WTC11 (cell line): ENCODE data around the gene KCTD2. TPM values are rescaled to one million over a fixed set of nuclear protein-coding genes. Genes with fewer than 3 reads are reported as not detected.

Experiments used
- ATF1 ChIP-seq: sonication (generic); formaldehyde crosslinking; IDR thresholded peaks from 2 replicates; pipeline ENCODE4 v1.8.1; 2023; ENCODE audit warnings: mild to moderate bottlenecking, moderate library complexity, missing genetic modification reagents
- CBFB ChIP-seq: sonication (generic); formaldehyde crosslinking; IDR thresholded peaks from 2 replicates; pipeline ENCODE4 v1.8.1; 2022; ENCODE audit warnings: mild to moderate bottlenecking, low read depth, missing genetic modification reagents
- FOXK1 ChIP-seq: sonication (generic); formaldehyde crosslinking; IDR thresholded peaks from 2 replicates; pipeline ENCODE4 v1.8.0; 2022; ENCODE audit warnings: mild to moderate bottlenecking, moderate library complexity, missing genetic modification reagents
- GRHL2 ChIP-seq: fragments of 250-450 bp; sonication (Bioruptor Pico); IDR thresholded peaks from 2 replicates; pipeline ENCODE4 v1.8.0; 2022; ENCODE audit warnings: mild to moderate bottlenecking, moderate library complexity; ENCODE audit not compliant: insufficient replicate concordance, severe bottlenecking
- IRF1 ChIP-seq: sonication (generic); formaldehyde crosslinking; IDR thresholded peaks from 2 replicates; pipeline ENCODE4 v1.8.0; 2023; ENCODE audit warnings: missing genetic modification reagents
- MAX ChIP-seq: sonication (generic); formaldehyde crosslinking; IDR thresholded peaks from 2 replicates; pipeline ENCODE4 v1.8.0; 2022; ENCODE audit warnings: mild to moderate bottlenecking, missing genetic modification reagents
- MXD4 ChIP-seq: fragments of 250-450 bp; sonication (Bioruptor Pico); IDR thresholded peaks from 2 replicates; pipeline ENCODE4 v1.8.0; 2021; ENCODE audit warnings: mild to moderate bottlenecking, moderate library complexity, borderline replicate concordance
- NFATC4 ChIP-seq: fragments of 250-450 bp; sonication (Bioruptor Pico); IDR thresholded peaks from 2 replicates; pipeline ENCODE4 v1.9.0; 2021; ENCODE audit warnings: mild to moderate bottlenecking
- NR3C1 ChIP-seq: sonication (generic); formaldehyde crosslinking; conservative IDR thresholded peaks from 2 replicates; pipeline ENCODE4 v1.8.1; 2023; ENCODE audit warnings: low read depth, mild to moderate bottlenecking, missing genetic modification reagents
- PRDM15 ChIP-seq: sonication (generic); formaldehyde crosslinking; IDR thresholded peaks from 2 replicates; pipeline ENCODE4 v1.8.0; 2022; ENCODE audit warnings: missing genetic modification reagents
- RORB ChIP-seq: fragments of 250-450 bp; sonication (Bioruptor Pico); IDR thresholded peaks from 2 replicates; pipeline ENCODE4 v1.9.0; 2021; ENCODE audit warnings: mild to moderate bottlenecking
- SMAD4 ChIP-seq: sonication (generic); formaldehyde crosslinking; IDR thresholded peaks from 2 replicates; pipeline ENCODE4 v1.8.0; 2022; ENCODE audit warnings: mild to moderate bottlenecking, missing genetic modification reagents
- SOX15 ChIP-seq: fragments of 250-450 bp; sonication (Bioruptor Pico); IDR thresholded peaks from 2 replicates; pipeline ENCODE4 v1.9.0; 2021; ENCODE audit warnings: mild to moderate bottlenecking
- STAT6 ChIP-seq: sonication (generic); formaldehyde crosslinking; conservative IDR thresholded peaks from 2 replicates; pipeline ENCODE4 v1.8.1; 2023; ENCODE audit warnings: mild to moderate bottlenecking, low read depth, missing genetic modification reagents, moderate library complexity
- TEAD1 ChIP-seq: sonication (generic); formaldehyde crosslinking; IDR thresholded peaks from 2 replicates; pipeline ENCODE4 v1.8.0; 2022; ENCODE audit warnings: mild to moderate bottlenecking, missing genetic modification reagents
- USF2 ChIP-seq: sonication (generic); formaldehyde crosslinking; IDR thresholded peaks from 2 replicates; pipeline ENCODE4 v1.8.1; 2023; ENCODE audit warnings: mild to moderate bottlenecking, missing genetic modification reagents, moderate library complexity
- ZMAT4 ChIP-seq: fragments of 250-450 bp; sonication (Bioruptor Pico); IDR thresholded peaks from 2 replicates; pipeline ENCODE4 v1.9.0; 2021; ENCODE audit warnings: mild to moderate bottlenecking
- ZNF281 ChIP-seq: sonication (generic); formaldehyde crosslinking; IDR thresholded peaks from 2 replicates; pipeline ENCODE4 v1.8.0; 2023; ENCODE audit warnings: mild to moderate bottlenecking, missing genetic modification reagents
- ZNF532 ChIP-seq: fragments of 250-450 bp; sonication (Bioruptor Pico); IDR thresholded peaks from 2 replicates; pipeline ENCODE4 v1.9.0; 2021; ENCODE audit warnings: mild to moderate bottlenecking, borderline replicate concordance
- ZSCAN18 ChIP-seq: fragments of 250-450 bp; sonication (Bioruptor Pico); IDR thresholded peaks from 2 replicates; pipeline ENCODE4 v2.1.2; 2022; ENCODE audit warnings: mild to moderate bottlenecking, moderate library complexity
- total RNA-seq: library from RNA; stranded (reverse); gene quantifications from 3 replicates; pipeline ENCODE4 v1.2.3, GENCODE V29; 2021

The KCTD2 gene
- total RNA-seq, 1 experiment from 2014 or later = 31.3 TPM

GRCh38 chr17:75034236-75034908 lies 12.7 kb upstream of the KCTD2 start (continued):
- TF ChIP-seq ZNF532 (CRISPR knock-in tag) = no peak
- no peak for TF ChIP-seq STAT6 (CRISPR knock-in tag)
- TF ChIP-seq ATF1 (CRISPR knock-in tag) = peak; percentile 84; the same call in 1 of the 2 replicates
- TF ChIP-seq RORB (CRISPR knock-in tag) = no peak
- peak; percentile 64; the same call in 1 of the 2 replicates for TF ChIP-seq USF2
- no peak for TF ChIP-seq PRDM15
- no peak for TF ChIP-seq IRF1
- TF ChIP-seq ZSCAN18 = no peak
- no peak for TF ChIP-seq GRHL2 (CRISPR knock-in tag)
- no peak for TF ChIP-seq NFATC4 (CRISPR knock-in tag)
- no peak for TF ChIP-seq MXD4 (CRISPR knock-in tag)
- TF ChIP-seq CBFB (CRISPR knock-in tag) = no peak
- TF ChIP-seq SMAD4 (CRISPR knock-in tag) = 0 out of 2 replicates have a peak, but pooled peaks have one; percentile 34
- peak; percentile 85 for TF ChIP-seq MAX (CRISPR knock-in tag)
- TF ChIP-seq SOX15 = no peak
- TF ChIP-seq ZMAT4 (CRISPR knock-in tag) = no peak
- TF ChIP-seq FOXK1 (CRISPR knock-in tag) = no peak
- TF ChIP-seq ZNF281 = no peak
- TF ChIP-seq TEAD1 (CRISPR knock-in tag) = peak; percentile 72; the same call in 1 of the 2 replicates
- no peak for TF ChIP-seq NR3C1 (CRISPR knock-in tag)
